HepG2 (cell line): Measurements from ENCODE around the gene GTPBP6. TPM values are rescaled to one million over a fixed set of nuclear protein-coding genes. Genes with fewer than 3 reads are reported as not detected.

ENCODE experiments used
- AHR ChIP-seq: IDR thresholded peaks from 2 replicates; pipeline ENCODE4 v1.6.1; 2018; ENCODE audit warnings: missing genetic modification reagents, missing compliant biosample characterization
- HCFC1 ChIP-seq: fragments of 150-350 bp; IDR thresholded peaks from 2 replicates; pipeline ENCODE4 v1.6.1; 2014; ENCODE audit warnings: low read depth, low read length
- MAFF ChIP-seq: IDR thresholded peaks from 2 replicates; pipeline ENCODE4 v1.6.1; 2011; ENCODE audit warnings: low read depth, low read length, improper control_type of control experiment
- MED1 ChIP-seq: sonication (generic); formaldehyde crosslinking; IDR thresholded peaks from 2 replicates; pipeline ENCODE4 v1.4.0; 2020; ENCODE audit warnings: missing genetic modification reagents
- MEIS1 ChIP-seq: sonication (generic); formaldehyde crosslinking; IDR thresholded peaks from 2 replicates; pipeline ENCODE4 v1.9.0; 2021; ENCODE audit warnings: mild to moderate bottlenecking, missing genetic modification reagents, moderate library complexity, borderline replicate concordance
- MXI1 ChIP-seq: IDR thresholded peaks from 3 replicates; pipeline ENCODE4 v1.6.1; 2012; ENCODE audit warnings: low read depth, low read length, inconsistent platforms, borderline replicate concordance
- NFYC ChIP-seq: IDR thresholded peaks from 2 replicates; pipeline ENCODE4 v1.6.1; 2016; ENCODE audit warnings: missing genetic modification reagents, missing compliant biosample characterization
- PHF8 ChIP-seq: sonication (generic); formaldehyde crosslinking; IDR thresholded peaks from 2 replicates; pipeline ENCODE4 v1.5.0; 2020; ENCODE audit warnings: missing genetic modification reagents
- RBFOX2 ChIP-seq: fragments of 200-400 bp; formaldehyde crosslinking; IDR thresholded peaks from 2 replicates; pipeline ENCODE4 v1.6.1; 2017; ENCODE audit warnings: low read depth, mild to moderate bottlenecking, low read length
- SP5 ChIP-seq: IDR thresholded peaks from 2 replicates; pipeline ENCODE4 v1.6.1; 2016; ENCODE audit warnings: low read depth, borderline replicate concordance
- SPEN ChIP-seq: sonication (generic); formaldehyde crosslinking; IDR thresholded peaks from 2 replicates; pipeline ENCODE4 v1.5.1; 2020; ENCODE audit warnings: low read depth, mild to moderate bottlenecking, missing genetic modification reagents
- TARDBP ChIP-seq: sonication (generic); formaldehyde crosslinking; IDR thresholded peaks from 2 replicates; pipeline ENCODE4 v1.8.0; 2022; ENCODE audit warnings: mild to moderate bottlenecking, missing genetic modification reagents
- ZNF12 ChIP-seq: sonication (generic); formaldehyde crosslinking; IDR thresholded peaks from 2 replicates; pipeline ENCODE4 v1.5.0; 2020; ENCODE audit warnings: missing genetic modification reagents
- ZNF138 ChIP-seq: sonication (generic); formaldehyde crosslinking; IDR thresholded peaks from 2 replicates; pipeline ENCODE4 v1.5.0; 2020; ENCODE audit warnings: mild to moderate bottlenecking, low read depth, missing genetic modification reagents
- polyA plus RNA-seq, 8 experiments: library from polyadenylated mRNA; depleted of rRNA in 3 of 8; stranded (reverse) in 7 of 8; unstranded in 1 of 8; fragments of >200 nt; fragmentation: Illumina TruSeq in 4 of 8; extraction: Trizol in 4 of 8; gene quantifications; 2 replicates each; pipeline versions ENCODE4 v1.2.1 to v1.2.3, GENCODE V29; 2011 to 2016; ENCODE audit warnings: low read depth in 4 of 8, missing spikeins in 1 of 8, mixed read lengths in 1 of 8; ENCODE audit not compliant: insufficient read depth in 1 of 8
- total RNA-seq, 5 experiments: library from RNA; depleted of rRNA; stranded (reverse); fragments of >200 nt; fragmentation: Illumina TruSeq; extraction: Trizol; gene quantifications; 2 replicates each; pipeline ENCODE4 v1.2.3, GENCODE V29; 2016; ENCODE audit warnings: low read depth in 1 of 5
- TF ChIP-seq, protein P1 (sequence below), 2 experiments: sonication (generic) in 1 of 2; formaldehyde crosslinking in 1 of 2; IDR thresholded peaks; 2 replicates each; pipeline versions ENCODE4 v1.5.1 to v1.6.1; 2011 to 2020; ENCODE audit warnings: borderline replicate concordance in 1 of 2, low read depth in 1 of 2, low read length in 1 of 2, mild to moderate bottlenecking in 1 of 2, missing genetic modification reagents in 1 of 2, moderate library complexity in 1 of 2
- TF ChIP-seq, protein P2 (sequence below): sonication (generic); formaldehyde crosslinking; IDR thresholded peaks from 2 replicates; pipeline ENCODE4 v1.5.0; 2020; ENCODE audit warnings: mild to moderate bottlenecking, missing genetic modification reagents, borderline replicate concordance
- TF ChIP-seq, protein P3 (sequence below): IDR thresholded peaks from 2 replicates; pipeline ENCODE4 v1.6.1; 2016
- TF ChIP-seq, protein P4 (sequence below): sonication (generic); formaldehyde crosslinking; conservative IDR thresholded peaks from 2 replicates; pipeline ENCODE4 v1.4.0; 2020; ENCODE audit warnings: missing genetic modification reagents
- TF ChIP-seq, protein P5 (sequence below): sonication (generic); formaldehyde crosslinking; IDR thresholded peaks from 2 replicates; pipeline ENCODE4 v1.8.1; 2023; ENCODE audit warnings: missing genetic modification reagents, inconsistent platforms, borderline replicate concordance
- TF ChIP-seq, protein P6 (sequence below): IDR thresholded peaks from 2 replicates; pipeline ENCODE4 v1.6.1; 2016; ENCODE audit warnings: mild to moderate bottlenecking, missing biosample characterization, missing genetic modification reagents

GTPBP6 gene
- total and polyA plus RNA-seq, 2 of the 13 experiments (the other 11 are each of a cell fraction or from before 2014, with no cell fraction given) = 20.2 to 39.6 TPM

DNA sequence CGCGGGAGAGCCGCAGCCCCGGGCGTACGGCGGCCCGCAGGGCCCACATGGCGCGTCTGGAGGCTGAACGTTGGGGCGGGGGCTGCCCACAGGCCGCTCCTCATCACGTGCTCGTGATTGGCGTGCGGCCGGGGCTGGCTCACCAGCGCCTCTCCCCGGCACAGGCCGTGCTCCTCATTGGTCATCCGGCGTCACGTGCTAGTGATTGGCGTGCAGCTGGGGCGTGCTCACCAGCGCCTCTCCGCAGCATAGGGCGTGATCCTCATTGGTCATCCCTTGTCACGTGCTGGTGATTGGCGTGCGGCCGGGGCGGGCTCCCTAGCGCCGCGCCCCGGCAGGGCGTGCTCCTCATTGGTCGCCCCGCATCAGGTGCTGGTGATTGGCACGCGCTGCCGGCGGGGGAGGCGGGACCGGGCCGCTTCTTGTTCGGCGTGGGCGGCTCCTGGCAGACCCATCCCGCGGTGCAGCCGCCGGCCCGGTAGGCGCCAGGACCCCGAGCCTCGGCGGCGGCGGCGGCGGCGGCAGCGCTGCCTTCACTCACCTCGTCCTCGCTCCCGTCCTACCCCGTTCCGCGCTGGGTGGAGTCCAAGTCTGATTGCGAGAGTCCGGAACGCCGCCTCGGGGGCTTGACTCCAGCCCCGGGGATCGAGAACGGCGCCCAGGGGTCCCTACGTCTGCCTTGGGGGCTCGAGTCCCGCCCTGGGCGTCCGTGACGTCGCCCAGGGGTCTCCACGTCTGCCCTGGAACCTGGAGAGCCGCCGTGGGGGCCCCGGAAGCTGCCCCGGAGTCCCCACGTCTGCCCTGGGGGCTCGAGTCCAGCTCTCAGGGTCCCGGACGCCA is at the start of gene GTPBP6 (continued):
- TF ChIP-seq, protein P1, sequence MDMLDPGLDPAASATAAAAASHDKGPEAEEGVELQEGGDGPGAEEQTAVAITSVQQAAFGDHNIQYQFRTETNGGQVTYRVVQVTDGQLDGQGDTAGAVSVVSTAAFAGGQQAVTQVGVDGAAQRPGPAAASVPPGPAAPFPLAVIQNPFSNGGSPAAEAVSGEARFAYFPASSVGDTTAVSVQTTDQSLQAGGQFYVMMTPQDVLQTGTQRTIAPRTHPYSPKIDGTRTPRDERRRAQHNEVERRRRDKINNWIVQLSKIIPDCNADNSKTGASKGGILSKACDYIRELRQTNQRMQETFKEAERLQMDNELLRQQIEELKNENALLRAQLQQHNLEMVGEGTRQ (IDR thresholded peaks at IDR 0.05; ENCODE audit: low read depth, low read length) = peak; percentile 100
- TF ChIP-seq, protein P1 (CRISPR knock-in tag; IDR thresholded peaks at IDR 0.05; ENCODE audit: borderline replicate concordance) = peak; percentile 97; the same call in 1 of the 2 replicates
- TF ChIP-seq PHF8 (CRISPR knock-in tag) (peak; percentile 63), RBFOX2 (peak; percentile 89), MXI1 (0 out of 3 replicates have a peak, but pooled peaks have one; percentile 82), NFYC (peak; percentile 99), HCFC1 (no peak), MED1 (CRISPR knock-in tag) (peak; percentile 62), AHR (CRISPR knock-in tag) (no peak), ZNF12 (CRISPR knock-in tag) (no peak), MAFF (no peak), SPEN (CRISPR knock-in tag) (peak; percentile 80), SP5 (CRISPR knock-in tag) (peak; percentile 28; the same call in 1 of the 2 replicates), ZNF138 (CRISPR knock-in tag) (no peak), MEIS1 (CRISPR knock-in tag) (peak; percentile 62; the same call in 1 of the 2 replicates), TARDBP (CRISPR knock-in tag) (0 out of 2 replicates have a peak, but pooled peaks have one; percentile 21)
- TF ChIP-seq, protein P2, sequence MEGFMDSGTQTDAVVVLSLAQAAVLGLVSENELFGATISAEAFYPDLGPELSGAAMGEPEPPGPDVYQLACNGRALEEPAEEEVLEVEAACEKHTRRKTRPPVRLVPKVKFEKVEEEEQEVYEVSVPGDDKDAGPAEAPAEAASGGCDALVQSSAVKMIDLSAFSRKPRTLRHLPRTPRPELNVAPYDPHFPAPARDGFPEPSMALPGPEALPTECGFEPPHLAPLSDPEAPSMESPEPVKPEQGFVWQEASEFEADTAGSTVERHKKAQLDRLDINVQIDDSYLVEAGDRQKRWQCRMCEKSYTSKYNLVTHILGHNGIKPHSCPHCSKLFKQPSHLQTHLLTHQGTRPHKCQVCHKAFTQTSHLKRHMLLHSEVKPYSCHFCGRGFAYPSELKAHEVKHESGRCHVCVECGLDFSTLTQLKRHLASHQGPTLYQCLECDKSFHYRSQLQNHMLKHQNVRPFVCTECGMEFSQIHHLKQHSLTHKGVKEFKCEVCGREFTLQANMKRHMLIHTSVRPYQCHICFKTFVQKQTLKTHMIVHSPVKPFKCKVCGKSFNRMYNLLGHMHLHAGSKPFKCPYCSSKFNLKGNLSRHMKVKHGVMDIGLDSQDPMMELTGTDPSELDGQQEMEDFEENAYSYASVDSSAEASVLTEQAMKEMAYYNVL (CRISPR knock-in tag) = no peak
- TF ChIP-seq, protein P3, sequence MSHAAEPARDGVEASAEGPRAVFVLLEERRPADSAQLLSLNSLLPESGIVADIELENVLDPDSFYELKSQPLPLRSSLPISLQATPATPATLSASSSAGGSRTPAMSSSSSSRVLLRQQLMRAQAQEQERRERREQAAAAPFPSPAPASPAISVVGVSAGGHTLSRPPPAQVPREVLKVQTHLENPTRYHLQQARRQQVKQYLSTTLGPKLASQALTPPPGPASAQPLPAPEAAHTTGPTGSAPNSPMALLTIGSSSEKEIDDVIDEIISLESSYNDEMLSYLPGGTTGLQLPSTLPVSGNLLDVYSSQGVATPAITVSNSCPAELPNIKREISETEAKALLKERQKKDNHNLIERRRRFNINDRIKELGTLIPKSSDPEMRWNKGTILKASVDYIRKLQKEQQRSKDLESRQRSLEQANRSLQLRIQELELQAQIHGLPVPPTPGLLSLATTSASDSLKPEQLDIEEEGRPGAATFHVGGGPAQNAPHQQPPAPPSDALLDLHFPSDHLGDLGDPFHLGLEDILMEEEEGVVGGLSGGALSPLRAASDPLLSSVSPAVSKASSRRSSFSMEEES (CRISPR knock-in tag) = peak; percentile 93
- TF ChIP-seq, protein P4, sequence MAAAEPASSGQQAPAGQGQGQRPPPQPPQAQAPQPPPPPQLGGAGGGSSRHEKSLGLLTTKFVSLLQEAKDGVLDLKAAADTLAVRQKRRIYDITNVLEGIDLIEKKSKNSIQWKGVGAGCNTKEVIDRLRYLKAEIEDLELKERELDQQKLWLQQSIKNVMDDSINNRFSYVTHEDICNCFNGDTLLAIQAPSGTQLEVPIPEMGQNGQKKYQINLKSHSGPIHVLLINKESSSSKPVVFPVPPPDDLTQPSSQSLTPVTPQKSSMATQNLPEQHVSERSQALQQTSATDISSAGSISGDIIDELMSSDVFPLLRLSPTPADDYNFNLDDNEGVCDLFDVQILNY (CRISPR knock-in tag) = 0 out of 2 replicates have a peak, but pooled peaks have one; percentile 5
- TF ChIP-seq, protein P5, sequence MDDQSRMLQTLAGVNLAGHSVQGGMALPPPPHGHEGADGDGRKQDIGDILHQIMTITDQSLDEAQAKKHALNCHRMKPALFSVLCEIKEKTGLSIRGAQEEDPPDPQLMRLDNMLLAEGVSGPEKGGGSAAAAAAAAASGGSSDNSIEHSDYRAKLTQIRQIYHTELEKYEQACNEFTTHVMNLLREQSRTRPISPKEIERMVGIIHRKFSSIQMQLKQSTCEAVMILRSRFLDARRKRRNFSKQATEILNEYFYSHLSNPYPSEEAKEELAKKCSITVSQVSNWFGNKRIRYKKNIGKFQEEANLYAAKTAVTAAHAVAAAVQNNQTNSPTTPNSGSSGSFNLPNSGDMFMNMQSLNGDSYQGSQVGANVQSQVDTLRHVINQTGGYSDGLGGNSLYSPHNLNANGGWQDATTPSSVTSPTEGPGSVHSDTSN (CRISPR knock-in tag) = peak; percentile 99; the same call in 1 of the 2 replicates
- TF ChIP-seq, protein P6, sequence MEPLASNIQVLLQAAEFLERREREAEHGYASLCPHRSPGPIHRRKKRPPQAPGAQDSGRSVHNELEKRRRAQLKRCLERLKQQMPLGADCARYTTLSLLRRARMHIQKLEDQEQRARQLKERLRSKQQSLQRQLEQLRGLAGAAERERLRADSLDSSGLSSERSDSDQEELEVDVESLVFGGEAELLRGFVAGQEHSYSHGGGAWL (CRISPR knock-in tag) = peak; percentile 78
